ENCODE measurements around the gene FAM81B.

Gene FAM81B

GRCh38 chr5:95484421-95484820 lies 93.3 kb downstream of the FAM81B start:
- DNase-seq, result no peak

- DNase-seq, result no peak
These were observed 95.0 kb downstream of the FAM81B start for GRCh38 chr5:95486191-95486590.

DNA sequence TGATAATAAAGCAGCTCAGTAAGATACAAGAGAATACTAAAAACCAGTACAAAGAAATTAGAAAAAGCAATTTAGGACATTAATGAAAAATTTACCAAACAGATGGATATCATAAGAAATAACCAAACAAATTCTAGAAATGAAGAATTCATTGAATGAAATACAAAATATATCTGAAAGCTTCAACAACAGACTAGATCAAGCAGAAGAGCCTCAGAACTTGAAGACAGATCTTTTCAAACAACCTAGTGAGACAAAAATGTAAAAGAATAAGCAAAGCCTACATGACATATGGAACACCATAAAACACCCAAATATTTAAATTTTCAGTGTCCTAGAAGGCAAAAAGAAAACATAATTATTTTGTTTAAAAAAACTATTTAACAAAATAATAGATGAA lies 96.7 kb downstream of the FAM81B start:
- DNase-seq, result no peak
